ENCODE results near the gene ACKR3.

Gene ACKR3

DNA sequence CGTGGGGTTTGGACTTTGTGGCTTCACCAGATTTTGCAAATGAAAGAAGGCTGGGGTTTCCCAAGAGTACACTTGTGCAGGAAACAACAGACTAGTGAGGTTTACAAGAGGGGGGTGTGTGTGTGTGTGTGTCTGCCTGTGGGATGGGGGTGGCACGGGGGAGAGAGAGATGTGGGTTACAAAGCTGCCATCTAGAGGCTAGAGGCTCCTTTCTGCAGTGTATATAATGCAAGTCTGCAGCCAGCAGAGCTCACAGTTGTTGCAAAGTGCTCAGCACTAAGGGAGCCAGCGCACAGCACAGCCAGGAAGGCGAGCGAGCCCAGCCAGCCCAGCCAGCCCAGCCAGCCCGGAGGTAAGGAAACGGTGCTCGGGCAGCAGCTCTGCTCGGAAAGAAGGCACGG lies at the start of gene ACKR3:
TSS of gene ACKR3 (plus strand) at position 253 of the 401 bp plus-strand sequence. CDS start 10,641 bp downstream, outside the sequence.
- peak; percentile 74 for DNase-seq (ENCODE audit: low spot score)

DNA sequence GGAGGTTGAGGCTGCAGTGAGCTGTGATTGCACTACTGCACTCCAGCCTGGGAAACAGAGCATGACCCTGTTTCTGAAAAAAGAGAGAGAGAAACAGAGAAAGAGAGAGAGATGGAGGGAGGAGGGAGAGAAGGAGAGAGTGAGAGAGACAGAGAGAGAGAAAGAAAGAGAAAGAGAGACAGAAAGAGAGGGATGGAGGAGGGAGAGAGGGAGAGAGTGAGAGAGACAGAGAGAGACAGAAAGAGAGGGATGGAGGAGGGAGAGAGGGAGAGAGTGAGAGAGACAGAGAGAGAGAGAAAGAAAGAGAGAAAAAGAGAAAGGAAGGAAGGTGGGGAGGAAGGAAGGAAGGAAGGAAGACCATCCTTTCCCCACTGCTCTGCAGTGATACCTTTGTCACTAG lies 48.1 kb upstream of the ACKR3 start:
- DNase-seq (ENCODE audit: low spot score), result no peak

DNA sequence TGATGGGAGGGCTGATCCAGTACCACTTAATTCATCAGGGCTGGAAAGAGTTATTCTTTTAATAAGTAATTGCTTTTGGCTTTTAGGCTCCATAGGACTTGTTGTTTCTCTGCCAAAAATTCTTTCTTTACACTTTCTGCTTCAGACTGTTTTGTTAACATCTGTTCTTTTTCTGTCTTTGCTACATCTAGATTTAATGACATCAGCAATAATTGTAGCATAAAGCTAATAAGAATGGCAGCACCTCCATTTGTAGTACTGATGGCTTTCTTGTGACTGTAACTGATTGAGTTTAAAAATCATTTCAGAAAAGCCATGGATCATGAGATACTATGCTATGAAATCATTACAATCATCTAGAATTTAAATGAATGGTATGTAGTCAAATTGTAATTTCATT lies 46.4 kb upstream of the ACKR3 start:
- no peak for DNase-seq (ENCODE audit: low spot score)

DNA sequence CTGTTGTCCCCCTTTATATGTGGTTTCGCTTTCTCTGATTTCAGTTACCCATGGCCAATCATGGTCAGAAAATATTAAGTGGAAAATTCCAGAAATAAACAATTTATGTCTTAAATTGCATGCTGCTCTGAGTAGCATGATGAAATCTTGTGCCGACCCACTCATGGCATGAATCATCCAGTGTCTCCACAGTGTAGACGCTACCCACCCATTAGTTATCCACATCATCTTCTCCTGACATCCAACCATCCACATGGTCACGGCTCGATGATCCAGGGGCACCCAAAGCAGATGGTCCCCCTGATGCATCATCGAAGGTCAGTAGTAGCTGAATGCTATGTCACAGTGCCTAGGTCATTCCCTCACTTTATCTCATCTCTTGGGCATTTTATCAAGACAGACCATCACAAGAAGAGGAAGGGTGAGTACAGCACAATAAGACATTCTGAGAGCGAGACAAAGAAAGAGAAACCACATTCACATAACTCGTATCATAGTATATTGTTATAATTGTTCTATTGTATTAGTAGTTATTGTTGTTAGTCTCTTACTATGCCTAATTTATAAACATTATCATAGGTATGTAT lies 44.1 kb upstream of the ACKR3 start:
- no peak for DNase-seq (ENCODE audit: low spot score)

DNA sequence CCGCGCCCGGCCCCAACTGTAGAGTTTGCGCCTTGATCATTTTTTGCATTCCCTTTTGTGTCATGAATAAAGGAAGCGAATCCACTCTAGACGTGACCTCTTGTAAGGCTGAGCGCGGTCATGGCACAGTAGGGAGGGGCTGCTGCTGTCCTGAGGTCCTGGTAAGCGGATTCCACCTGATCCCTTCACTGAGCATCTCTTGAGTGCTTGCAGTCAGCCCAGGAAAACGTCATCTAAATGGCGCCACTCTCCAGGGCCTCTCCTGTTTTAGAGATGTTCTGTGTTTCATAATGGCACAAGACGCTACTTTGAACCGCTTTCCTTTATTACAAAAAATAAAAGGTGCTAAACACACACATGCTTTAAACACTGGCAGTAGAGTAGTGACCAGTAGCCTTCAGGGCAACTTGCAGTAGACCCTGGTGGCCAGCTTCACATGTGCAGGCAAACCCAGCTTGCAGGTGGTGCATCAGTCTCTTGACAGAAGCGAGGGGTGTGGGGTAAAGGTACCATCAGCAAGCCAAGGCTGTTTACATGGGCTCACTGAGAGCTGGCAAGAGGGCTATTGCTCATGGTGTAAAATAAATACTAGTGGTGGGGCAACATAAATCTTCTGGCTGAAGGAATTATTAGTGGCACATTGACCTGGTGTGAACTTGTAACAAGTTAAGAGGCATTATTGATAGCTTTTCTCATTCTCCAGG lies 43.0 kb upstream of the ACKR3 start:
- no peak for DNase-seq (ENCODE audit: low spot score)

DNA sequence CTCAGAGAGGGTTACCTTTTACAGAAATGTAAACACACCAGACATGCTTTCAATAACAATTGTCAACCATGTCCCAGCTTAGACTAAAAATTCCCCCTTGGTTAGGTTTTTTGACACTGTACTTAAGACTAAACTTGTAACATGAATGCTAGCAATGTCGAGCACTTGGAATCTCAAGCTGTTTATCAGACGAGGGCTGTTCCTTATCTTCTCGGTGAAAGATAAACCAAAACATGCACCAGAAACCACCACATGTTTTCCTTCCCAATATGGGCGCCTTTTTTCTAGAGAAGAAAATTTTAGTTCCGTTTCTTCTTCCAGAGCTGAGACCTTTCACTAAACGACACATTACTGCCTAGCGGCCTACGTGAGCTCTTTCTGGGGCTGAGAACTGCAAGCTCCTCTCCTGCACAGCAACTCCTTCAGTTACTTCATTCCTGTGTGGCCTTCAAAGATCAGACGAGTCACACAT lies 42.4 kb upstream of the ACKR3 start:
- no peak for DNase-seq (ENCODE audit: low spot score)

DNA sequence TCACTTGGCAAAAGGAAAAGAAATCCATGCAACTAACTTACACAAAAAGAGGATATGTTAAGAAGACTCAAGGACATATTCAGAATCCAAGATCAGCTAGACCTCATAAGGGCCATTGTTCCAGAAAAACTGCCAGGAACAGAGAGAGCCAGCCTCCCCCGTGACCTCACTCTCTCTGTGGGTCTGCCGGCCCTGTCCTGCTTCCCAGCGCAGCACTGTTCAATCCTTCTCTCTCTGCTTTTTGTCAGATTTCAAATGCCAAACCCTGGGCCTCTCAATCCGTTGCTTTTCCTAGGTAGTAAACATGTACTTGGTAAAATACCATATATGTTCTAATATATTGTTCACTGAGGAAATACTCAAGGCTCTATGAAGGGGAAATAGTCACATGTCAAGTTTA lies 40.0 kb upstream of the ACKR3 start:
- DNase-seq (ENCODE audit: low spot score), result no peak

DNA sequence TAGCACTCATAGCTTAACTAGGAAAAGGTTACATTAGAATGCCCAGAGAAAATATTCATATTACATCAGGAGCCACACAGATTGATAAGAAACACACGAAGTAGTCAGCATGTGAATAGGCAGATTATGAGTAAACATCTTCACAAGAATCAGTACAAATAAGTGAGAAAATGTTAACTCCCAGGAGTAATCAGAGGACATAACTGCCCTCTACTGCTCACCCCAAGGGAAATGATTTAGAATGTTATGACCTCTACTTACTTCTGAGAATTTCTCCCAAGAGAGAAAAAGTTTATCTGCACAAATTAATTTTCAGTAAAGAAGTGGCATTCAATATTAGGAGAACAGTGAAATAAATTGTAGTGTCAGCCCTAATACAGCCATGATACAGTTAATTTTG lies 39.1 kb upstream of the ACKR3 start:
- no peak for DNase-seq (ENCODE audit: low spot score)

DNA sequence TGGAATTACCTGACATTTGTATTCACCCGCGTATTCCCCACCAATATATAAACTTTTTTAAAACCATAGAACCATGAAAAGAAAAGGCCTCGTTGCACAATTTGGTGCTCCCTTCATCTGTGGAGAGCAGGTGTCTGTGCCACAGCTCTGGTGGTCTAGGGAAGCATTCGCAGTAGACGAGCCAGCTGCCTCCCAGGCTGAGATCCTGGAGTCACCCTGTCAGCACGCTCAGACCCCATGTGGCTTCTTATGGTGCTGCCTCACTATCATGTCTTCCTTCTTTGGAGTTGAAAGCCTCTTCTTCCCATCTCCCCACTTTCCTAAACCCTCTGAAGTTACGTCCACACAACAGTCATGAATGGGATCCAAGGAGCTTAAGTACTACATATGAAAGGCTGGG lies 38.4 kb upstream of the ACKR3 start:
- DNase-seq (ENCODE audit: low spot score), result no peak

DNA sequence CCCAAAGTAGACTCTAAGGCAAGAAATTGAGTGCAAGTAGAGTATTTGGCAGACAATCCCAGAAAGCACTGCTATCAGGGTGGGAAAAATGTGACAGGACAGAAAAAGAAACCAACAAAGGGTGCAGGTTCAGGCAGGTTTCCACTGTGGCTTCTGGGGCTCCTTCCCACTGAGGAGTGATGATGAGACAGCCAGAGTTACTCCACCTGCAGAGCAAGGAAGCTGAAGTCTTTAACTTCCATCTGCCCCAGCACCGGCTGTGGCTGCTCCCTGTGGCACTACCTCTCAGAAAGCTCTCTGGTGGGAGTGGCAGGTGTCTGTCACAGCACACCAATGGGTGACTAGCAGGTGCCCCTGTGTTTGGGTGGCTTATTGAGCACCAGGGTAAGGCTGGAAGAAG lies 37.6 kb upstream of the ACKR3 start:
- DNase-seq (ENCODE audit: low spot score), result no peak

DNA sequence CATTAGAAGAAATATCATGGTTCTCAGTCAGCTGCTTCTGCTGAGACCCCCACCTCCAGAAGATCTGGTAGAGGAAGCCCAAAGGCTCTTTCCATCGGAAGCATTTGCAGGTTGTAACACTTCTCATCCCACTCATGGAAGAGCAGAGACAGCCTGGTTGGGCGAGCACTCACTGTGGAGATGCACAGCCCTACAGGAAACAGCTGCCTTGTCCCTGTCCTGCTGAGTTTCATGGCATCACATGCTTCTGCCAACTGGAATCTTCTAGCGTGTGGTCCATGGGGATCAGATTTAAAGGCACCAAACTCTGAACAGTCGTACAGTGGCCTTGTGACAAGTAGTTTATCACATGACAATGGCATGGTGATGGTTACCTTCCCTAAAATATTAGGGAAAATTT lies 36.3 kb upstream of the ACKR3 start:
- DNase-seq (ENCODE audit: low spot score), result no peak

DNA sequence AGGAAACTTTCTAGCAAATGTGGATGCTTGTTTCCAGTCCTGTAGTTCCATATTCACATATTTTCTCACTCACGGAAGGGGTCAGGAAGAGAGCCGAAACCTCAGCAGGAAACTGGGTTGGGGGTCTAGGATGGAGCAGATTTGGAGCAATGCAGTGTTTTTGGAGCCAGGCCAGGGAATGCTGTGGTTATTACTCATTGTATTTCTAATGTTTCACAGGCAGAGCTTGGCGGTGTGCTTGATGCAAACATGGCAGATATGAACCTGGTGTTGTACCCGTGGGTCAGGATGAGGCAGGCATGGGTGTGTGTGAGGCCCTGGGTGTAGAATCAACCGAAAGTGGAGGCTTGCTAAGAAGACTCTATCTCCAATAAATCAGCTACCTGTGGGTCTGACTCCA lies 34.6 kb upstream of the ACKR3 start:
- DNase-seq (ENCODE audit: low spot score), result no peak

DNA sequence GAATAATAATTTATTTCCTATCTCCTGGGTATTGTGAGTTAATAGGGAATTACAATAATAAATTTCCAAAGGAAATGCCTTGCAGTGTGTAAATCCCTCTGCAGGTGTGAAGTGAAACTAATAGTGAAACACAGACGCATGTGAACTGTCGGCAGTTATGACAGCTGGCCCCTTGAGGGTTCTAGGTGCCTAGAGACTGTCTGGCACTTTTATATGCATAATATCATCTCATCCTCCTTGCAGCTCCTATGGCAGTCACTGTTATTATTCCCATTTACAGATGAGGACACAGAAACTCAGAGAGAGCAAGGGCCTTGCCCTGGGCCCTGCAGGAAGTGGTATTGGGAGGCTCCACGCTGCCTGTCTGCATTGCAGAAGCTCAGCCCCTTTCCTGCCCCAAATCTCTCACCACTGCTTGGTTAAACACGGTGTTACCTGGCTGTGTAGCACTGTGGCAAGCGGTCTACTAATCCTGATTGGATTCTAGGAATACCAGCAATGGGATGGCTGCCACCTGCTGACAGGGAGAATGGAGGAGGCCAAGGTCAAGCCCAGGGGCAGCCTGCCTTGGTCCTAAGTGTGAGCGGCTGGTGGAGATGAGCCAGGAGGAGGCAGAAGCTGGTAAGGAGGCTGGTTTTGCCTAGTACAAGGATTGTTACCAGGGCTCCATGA lies 32.8 kb upstream of the ACKR3 start:
- DNase-seq (ENCODE audit: low spot score), result no peak

DNA sequence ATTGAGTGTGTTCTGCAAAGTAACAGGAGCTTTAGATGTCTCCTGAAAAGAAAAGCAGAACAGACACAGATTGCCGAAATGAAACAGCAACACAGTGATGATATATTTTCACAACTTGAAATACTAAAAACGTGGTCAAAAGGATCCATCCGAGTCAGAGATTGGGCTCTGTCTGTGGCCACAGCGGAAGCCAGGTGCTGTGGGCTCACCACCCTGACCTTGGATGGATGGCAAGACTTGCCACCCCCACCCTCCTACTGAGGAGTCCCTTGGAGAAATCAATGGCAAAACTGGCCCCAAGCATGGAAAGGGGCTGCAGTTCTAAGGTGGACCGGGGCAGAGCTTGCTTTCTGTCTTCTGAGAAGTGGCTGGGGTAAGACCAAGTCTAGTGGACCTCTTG lies 31.4 kb upstream of the ACKR3 start:
- no peak for DNase-seq (ENCODE audit: low spot score)

DNA sequence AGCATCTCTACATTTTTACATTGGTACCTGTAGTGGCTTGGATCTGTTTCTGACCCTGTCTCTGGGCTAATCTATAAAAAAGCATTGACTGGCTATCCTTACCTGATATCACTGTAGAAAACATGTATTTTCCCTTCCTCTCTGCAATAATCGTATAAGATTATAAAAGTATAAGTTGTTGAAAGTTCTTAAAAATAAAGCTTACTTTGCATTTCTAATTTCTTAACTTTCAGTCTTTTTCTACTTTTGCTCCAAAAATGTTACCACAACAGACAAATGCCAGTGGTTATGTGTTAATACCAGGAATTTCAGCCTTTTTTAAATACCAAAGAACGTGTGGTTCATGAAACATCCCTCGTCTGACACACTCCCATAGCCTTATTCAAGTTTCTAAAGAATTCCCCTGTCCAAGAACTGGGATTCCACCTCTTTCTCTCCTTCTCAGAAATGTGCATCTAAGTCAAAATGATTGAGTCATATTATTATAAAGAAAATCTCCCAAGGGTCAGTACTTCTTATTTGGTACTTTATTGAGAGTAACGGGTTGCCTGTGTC lies 28.5 kb upstream of the ACKR3 start:
- no peak for DNase-seq (ENCODE audit: low spot score)

DNA sequence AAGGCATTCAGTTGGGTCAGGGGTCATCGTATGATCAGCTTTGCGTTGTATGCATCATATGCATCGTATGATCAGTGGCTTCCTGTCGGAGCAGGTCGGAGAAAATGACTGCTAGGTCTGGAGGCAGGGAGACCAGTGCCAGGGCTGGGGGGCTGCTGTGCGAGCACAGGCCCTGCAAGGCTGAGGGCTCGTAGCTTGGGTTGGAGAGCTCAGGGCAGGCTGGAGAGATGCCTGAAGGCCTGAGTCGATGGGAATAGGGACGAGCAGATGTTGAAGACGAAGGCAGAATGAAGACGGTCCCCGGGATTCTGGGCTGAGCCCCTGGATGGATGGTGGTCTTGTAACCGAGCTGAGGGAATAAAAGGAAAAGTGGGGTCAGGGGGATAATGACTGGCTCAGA lies 25.3 kb upstream of the ACKR3 start:
- no peak for DNase-seq (ENCODE audit: low spot score)

DNA sequence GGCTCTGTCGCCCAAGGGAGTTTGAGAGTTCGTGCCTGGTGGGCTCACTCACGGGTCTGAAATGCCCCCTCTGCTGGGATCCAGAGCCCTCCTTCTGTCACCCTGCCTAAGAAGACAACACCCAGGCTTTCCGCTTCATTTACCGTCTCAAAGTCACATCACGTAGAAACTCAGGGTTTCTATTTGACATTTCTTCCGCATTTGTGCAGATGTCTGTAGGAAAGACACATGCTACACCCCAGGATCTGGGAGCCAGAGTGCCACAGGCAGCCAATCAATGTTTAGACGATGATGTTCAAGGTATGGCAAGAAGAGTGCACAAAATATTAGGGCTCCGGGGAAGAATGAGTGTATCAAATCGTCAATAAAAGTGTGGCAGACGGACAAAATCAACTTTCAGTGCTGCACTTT lies 24.4 kb upstream of the ACKR3 start:
- no peak for DNase-seq (ENCODE audit: low spot score)

DNA sequence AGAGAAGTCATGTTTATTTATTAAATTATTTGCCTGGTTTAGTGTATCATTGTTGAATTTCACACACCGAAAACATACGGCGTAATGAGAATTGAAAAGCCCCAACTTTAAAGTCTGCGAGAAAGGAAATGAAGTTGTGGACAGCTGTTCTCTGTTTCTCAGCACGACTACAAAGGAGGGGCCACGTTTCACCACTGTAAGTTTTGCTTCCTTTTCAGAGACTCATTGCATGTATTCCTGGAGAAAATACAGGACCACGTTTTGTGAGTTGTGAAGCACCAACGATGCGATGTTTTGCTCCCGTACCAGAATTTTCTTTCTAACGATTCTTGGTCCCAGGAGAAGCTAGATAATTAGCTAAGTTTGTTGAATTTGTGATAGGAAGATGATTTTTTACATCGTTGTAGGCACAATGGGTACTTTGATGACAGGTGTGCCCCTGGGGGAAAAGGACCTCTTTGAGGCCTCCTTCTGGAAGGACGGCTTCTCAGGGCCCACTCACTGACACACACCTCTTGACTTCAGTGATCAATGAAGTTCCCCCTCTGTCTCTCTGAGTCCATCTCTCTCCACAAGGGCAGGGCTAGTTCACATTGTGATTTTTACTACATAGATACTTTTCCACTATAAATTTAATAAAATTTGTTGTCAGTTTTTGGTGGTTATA lies 23.7 kb upstream of the ACKR3 start:
- DNase-seq (ENCODE audit: low spot score), result no peak

DNA sequence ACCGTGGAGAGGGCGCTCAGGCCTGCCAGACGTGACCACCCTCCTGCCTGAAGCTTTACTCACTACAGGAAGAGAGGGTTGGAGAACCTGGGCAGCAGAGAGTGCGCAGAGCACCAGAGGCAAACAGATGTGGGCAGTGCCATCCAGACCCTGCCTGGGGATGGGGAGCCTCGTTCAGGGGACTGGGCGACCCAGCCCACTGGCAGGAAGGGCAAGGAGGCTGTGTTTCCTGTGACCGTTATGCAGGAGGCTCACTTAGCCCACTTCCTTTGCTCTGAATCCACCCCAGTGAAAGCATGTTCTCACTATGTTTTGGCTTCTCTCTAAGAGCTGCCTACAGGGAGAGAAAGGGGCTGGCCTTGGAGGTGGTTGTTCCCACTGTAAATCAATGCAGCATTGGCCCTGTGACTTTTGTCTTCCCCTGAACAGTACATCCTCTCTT lies 23.0 kb upstream of the ACKR3 start:
- no peak for DNase-seq (ENCODE audit: low spot score)

DNA sequence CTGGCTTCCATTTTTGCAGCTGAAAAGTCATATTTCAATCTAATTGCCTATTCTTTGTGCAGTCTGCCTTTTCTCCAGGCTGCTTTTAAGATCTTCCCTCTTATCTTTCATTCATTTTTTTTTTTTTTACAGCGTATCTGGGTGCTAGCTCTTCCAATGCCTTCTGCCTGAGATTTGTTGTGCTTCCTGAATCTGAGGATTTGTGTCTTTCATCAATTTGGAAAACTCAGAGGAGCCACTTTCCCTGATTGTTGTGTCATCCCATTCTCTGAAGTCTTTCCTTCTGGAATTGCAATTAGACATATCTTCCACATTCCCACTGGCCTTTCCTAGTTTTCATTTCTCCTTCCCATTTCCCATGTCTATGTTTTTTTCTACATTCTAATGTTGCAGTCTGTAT lies 21.9 kb upstream of the ACKR3 start:
- no peak for DNase-seq (ENCODE audit: low spot score)

DNA sequence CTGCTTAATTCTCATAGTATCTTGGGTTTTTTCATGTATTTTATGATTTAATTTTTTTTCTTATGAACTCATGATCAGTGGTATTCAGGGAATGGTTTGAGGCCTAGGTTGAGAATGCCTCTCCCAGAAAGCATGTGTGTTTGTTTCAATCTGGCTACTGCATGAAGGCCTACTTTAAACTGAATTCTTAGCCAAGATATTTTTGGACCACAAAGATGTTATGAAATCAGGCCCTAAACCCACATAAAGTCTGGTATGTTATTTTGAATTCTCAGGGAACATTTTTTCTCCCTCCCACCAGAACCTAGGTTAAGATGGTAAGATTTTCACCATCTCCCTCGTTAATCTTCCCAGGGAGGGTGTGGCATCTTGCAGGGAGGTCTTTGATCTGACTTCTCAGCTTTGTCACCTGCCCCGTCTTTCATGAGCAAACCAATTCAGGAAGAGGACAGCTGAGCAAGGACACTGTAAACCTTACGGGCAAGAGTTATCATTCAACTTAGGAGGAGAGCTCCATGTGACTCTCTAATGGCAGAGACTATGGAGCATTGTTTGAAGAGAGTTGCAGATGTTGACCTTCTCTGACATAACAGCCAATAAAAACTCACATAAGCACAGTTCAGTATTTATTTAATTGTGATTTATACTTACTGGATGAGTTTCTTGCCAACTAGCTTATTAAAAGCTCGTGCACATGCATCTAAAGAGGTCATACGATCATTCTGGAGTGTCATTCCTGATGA lies 21.3 kb upstream of the ACKR3 start:
- no peak for DNase-seq (ENCODE audit: low spot score)

DNA sequence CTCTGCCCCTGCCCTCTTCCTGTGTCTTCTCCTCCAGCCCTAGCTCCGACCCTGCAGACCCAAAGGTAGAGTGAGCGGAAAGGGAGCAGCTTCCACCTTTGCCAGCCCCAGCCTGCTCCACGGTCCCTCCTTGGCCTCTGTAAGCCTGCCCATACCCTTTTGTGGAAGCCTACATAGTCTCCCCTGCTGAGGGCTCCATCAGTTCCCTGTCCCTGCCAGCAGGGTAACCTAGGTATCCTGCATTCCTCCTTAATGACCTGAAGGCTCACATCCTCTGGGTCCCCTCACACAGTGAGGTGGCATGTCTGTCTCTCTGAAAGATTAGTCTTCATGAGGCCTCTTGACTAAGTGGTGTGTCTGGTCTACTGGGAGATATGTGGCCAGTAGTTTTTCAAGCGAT lies 20.5 kb upstream of the ACKR3 start:
- no peak for DNase-seq (ENCODE audit: low spot score)
